ENCODE data around the gene LCE3D. TPM values are rescaled to one million over a fixed set of nuclear protein-coding genes. Genes with fewer than 3 reads are reported as not detected.

LCE3D gene
- total RNA-seq, 1 experiment from 2014 or later: not detected

DNA sequence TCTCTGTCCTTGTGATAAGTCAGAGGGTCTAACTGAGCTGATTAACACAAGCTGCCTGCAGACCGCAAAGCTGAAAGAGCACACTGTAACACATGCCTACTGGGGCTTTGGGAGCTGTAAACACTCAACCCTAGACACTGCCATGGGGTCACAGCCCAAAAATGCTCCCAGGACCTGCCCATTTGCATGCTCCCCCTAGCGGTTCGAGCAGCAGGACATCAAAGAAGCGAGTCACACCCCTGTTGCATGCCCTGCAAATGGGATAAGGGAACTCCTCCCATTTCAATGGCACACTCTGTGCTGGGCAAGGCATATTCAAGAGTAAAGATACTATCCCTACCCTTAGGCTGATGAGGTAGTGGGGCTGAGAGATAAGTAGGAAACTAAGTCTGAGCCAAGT lies 36.5 kb downstream of the LCE3D start:
- Histone ChIP-seq H3K4me1 (ENCODE audit: control insufficient read depth, insufficient read depth, low read length) (no peaks in the 10 kb centered on the region), H3K4me3 (ENCODE audit: low read depth in 2 of 2, low read length in 2 of 2) (no peak overlapping the region), H3K9me3 (ENCODE audit: control insufficient read depth, insufficient read depth, low read depth, low read length) (no peaks in the 10 kb centered on the region), H3K36me3 (ENCODE audit: control insufficient read depth, insufficient read depth, low read length) (no peaks in the 10 kb centered on the region), H3K27me3 (ENCODE audit: control insufficient read depth, insufficient read depth, low read length) (no peaks in the 10 kb centered on the region; the same call in 1 of the 2 replicates), H3K27ac (ENCODE audit: low read length) (no peak overlapping the region)
- in situ Hi-C loops (cut with HindIII; ENCODE audit: low pct_unique_long_range_greater_than_20kb, low sequenced_read_pairs) (no loop called here), intact Hi-C loops (cut with micrococcal nuclease; ENCODE audit: unreplicated experiment) (no loop called here)
- no TSS peak for BruUV-seq (replicated peaks)
- DNase-seq (ENCODE audit: low read depth, low spot score): no peak
- TF ChIP-seq SIN3A (IDR thresholded peaks at IDR 0.05; ENCODE audit: borderline replicate concordance, insufficient read depth, low read depth, low read length) (no peak), TCF7L2 (IDR thresholded peaks at IDR 0.05; ENCODE audit: low read depth, low read length) (peak; percentile 63; the same call in 1 of the 2 replicates), CTCF (IDR thresholded peaks at IDR 0.05) (peak; percentile 57), REST (IDR thresholded peaks at IDR 0.05; ENCODE audit: insufficient read depth in 1 of 2, low read depth in 2 of 2, low read length in 1 of 2) (no peak), POLR2AphosphoS5 (IDR thresholded peaks at IDR 0.05; ENCODE audit: low read depth, low read length) (no peak)
- ChIA-PET CTCF (no interaction called here), POLR2A (no interaction called here)
- no peak for ATAC-seq

DNA sequence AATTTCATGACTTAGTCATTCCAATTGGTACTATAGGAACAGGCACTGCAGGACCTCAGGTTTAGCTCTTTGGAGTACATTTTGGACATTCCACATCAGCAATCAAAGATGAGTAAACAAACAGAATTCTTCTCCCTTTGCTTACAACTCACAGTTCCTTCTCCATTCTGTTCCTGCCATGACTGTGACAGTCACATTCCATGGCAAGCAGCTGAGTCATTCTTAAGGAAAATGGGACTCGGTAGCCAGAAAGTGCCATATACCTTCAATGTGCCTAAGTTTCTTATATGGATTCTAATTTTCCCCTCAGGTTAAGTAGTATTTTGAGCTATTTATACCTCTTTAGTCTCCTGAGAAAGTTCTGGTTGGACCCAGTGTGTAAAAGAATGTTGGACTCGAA lies 40.4 kb downstream of the LCE3D start:
- in situ Hi-C loops (cut with HindIII; ENCODE audit: low pct_unique_long_range_greater_than_20kb, low sequenced_read_pairs) (no loop called here), intact Hi-C loops (cut with micrococcal nuclease; ENCODE audit: unreplicated experiment) (no loop called here)

More for the DNA sequence above, 40.4 kb downstream of the LCE3D start:
- H3K4me3 ChIP-seq (ENCODE audit: low read depth in 2 of 2, low read length in 2 of 2): no peak overlapping the region
- H3K4me1 ChIP-seq (ENCODE audit: control insufficient read depth, insufficient read depth, low read length): no peaks in the 10 kb centered on the region
- ChIA-PET CTCF (no interaction called here), POLR2A (no interaction called here)
- no peaks in the 10 kb centered on the region for H3K36me3 ChIP-seq (ENCODE audit: control insufficient read depth, insufficient read depth, low read length)
- no peaks in the 10 kb centered on the region for H3K9me3 ChIP-seq (ENCODE audit: control insufficient read depth, insufficient read depth, low read depth, low read length)
- H3K27me3 ChIP-seq (ENCODE audit: control insufficient read depth, insufficient read depth, low read length): peaks cover 4% of the 10 kb centered on the region
- DNase-seq (ENCODE audit: low read depth, low spot score): no peak
- no TSS peak for BruUV-seq (replicated peaks)
- no peak for TF ChIP-seq POLR2AphosphoS5 (IDR thresholded peaks at IDR 0.05; ENCODE audit: low read depth, low read length)
- TF ChIP-seq SIN3A (IDR thresholded peaks at IDR 0.05; ENCODE audit: borderline replicate concordance, insufficient read depth, low read depth, low read length): no peak
- TF ChIP-seq REST (IDR thresholded peaks at IDR 0.05; ENCODE audit: insufficient read depth in 1 of 2, low read depth in 2 of 2, low read length in 1 of 2): no peak
- no peak for TF ChIP-seq TCF7L2 (IDR thresholded peaks at IDR 0.05; ENCODE audit: low read depth, low read length)
- TF ChIP-seq CTCF (IDR thresholded peaks at IDR 0.05): no peak
- ATAC-seq: no peak
- no peak overlapping the region for H3K27ac ChIP-seq (ENCODE audit: low read length)

All from Panc1 (cell line).